HG02943 (cell line): ENCODE data around the gene SIPA1L3.
"Not testable (repeated sequence)": the region's sequence is repeated elsewhere in the genome, so short reads cannot be mapped to it uniquely, and the experiment has no call there.

ENCODE experiments used
- ATAC-seq: cut with Tn5 transposase; IDR thresholded peaks from one replicate; pipeline ENCODE4 v1.9.1; 2021; ENCODE audit warnings: mild to moderate bottlenecking, low read depth, moderate library complexity; ENCODE audit not compliant: unreplicated experiment

The SIPA1L3 gene

DNA sequence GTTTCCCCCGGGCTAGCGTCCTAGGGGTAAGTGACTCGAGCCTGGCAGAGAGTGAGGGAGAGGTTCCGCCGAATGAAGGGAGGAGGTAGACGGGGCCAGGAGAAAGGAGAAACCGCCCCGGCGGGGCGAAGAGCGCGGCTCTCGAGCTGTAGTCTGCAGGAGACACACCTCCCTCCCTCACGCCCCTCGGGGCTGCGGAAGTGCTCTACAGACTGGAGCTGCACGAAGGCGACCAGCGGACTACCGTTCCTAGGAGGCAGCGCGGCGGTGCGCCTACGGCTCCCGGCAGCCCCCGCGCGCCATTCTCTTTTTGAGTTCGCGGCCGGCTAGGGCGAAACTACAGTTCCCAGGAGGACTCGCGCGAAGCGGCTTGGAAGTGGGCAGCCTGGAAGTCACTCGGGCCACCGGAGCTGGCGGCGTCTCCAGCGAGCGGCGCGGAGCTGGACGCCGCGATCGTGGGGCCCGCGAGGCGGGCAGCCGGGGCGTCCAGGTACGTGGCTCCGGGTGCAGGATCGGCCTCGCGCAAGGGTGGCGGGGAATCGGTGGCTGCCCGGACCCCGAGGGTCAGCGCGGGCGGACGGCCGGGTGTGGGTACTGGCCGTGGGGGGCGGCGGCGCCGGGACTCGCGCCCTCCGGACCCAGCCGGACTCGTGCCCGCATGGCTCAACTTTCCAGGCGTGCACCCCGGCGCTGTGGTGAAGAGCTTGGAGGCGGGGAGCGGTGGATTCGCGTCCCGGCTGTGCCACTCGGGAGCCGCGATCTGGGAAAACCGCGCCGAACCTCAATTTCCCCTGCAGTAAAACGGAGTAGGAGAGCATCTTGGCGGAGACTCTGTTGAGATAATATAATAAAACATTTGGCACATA, at the start of gene SIPA1L3:
SIPA1L3 (plus strand) TSS at position 340 of the 866 bp plus-strand sequence. CDS start 174,358 bp downstream, outside the sequence.
- peak; percentile 84 for ATAC-seq

GRCh38 chr19:37864501-37864900, 42.5 kb upstream of the SIPA1L3 start:
- ATAC-seq, result no peak

- ATAC-seq, result not testable (repeated sequence)
These were observed 41.1 kb upstream of the SIPA1L3 start for GRCh38 chr19:37865930-37866329.

GRCh38 chr19:37867831-37868230, 39.2 kb upstream of the SIPA1L3 start:
- ATAC-seq, result no peak

- ATAC-seq, result no peak
These were observed 37.2 kb upstream of the SIPA1L3 start for GRCh38 chr19:37869766-37870340.

DNA sequence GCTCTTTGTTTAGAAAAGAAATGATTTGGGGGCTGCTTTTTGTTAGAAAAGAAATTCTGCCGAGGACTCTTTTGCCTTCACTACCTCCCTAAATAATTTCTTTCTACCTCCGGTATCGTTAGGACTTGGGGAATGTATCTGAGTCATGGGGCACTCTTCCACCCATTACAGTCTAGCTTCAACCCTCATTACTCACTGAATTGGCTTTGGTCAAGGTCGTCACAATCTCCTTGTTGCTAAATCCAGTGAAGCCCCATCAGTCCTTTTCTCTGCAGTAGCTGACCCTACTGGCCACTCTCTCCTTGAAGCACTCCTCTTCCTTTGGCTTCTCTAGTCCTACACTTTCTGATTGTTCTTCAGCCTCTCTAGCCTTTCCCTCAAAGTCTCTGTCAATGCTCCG, 34.6 kb upstream of the SIPA1L3 start:
- no peak for ATAC-seq

- no peak for ATAC-seq
These were observed 32.2 kb upstream of the SIPA1L3 start for GRCh38 chr19:37874784-37875183.

- ATAC-seq, result no peak
These were observed 31.0 kb upstream of the SIPA1L3 start for GRCh38 chr19:37876032-37876431.

GRCh38 chr19:37877147-37877546, 29.9 kb upstream of the SIPA1L3 start:
- no peak for ATAC-seq

- no peak for ATAC-seq
These were observed 21.6 kb upstream of the SIPA1L3 start for GRCh38 chr19:37885392-37885791.

DNA sequence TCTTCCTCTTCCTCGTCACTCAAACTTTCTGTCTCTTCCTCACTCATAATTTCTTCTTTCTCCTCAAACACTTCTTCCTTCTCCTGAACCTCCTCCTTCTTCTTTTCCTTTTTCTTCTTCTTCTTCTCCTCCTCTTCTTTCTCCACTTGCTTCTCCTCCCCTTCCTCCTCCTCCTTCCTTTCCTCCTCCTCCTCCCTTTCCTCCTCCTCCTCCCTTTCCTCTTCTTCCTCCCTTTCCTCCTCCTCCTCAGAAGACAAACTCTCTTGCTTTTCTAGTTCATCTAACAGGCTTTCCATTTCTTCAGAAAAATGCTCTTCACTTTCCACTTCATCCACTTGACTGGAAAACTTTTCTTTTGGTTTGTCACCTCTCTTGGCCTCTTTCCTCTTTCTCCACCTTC, 20.4 kb upstream of the SIPA1L3 start:
- ATAC-seq, result no peak

- no peak for ATAC-seq
These were observed 13.0 kb upstream of the SIPA1L3 start for GRCh38 chr19:37893845-37894575.

DNA sequence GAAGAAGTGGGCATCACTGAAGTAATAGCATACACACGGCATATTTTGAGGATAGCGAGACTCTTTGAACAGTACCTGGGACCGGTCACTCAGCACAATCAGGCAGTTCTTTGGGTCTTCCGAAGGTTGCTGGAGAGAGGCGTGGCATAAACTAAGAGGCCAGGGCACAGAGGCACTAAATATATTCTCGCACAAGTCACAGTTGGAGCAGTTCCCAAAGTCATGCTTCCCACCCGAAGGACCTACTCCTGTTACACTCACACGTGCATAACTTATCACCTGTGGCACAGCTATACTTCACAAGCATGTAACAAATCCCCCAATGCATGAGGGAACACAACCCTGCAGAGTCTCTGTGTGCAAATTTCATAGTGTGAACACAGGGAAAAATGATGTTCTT, 10.8 kb upstream of the SIPA1L3 start:
- ATAC-seq, result no peak

DNA sequence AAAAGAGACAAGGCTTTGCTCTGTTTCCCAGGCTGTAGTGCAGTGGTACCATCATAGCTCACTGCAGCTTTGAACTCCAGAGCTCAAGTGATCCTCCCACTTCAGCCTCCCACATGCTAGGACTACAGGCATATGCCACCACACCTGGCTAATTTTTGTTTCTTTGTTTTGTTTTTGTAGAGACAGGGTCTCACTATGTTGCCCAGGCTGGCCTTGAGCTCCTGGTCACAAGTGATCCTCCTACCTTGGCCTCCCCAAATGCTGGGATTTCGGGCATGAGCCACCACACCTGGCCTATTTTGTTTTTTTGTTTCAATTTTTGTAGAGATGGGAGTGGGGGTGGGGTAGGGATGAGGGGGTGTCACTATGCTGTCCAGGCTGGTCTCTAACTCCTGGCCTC, 7.6 kb upstream of the SIPA1L3 start:
- ATAC-seq, result no peak

DNA sequence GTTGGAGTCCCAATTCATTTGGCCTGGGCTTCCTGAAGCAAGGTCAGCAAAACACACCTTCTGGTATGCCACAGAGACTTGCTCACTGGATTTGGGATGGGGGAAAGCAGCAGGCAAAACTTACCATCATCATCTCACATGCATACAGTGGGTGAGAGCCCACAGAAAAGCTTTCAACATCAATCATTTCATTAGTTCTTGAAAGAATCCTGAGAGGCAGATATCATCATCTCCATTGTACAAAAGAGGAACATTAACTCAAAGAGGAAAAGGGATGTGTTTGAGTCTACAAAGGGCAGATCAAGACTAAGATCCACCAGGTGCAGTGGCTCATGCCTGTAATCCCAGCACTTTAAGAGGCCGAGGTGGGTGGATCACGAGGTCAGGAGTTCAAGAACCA, 7.0 kb upstream of the SIPA1L3 start:
- no peak for ATAC-seq

DNA sequence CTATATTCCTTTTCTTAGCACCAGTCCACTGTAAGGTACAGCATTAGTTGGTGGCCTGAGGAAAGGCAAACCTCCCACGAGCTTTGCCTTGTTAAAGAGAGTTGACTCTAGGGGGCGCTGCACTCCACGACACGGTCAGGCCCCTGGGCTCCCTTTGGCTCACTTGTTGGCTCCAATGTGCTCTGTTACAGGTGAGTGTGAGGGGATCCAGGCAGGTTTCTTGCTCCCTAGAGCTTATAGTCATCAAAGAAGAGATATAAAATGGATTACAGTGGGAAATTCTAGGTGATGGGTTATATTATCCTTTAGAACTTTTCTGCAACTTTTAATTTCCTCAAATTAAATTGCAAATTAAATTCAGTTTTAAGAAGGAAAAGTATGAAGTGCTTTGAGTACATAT, 4.3 kb upstream of the SIPA1L3 start:
- ATAC-seq, result no peak

DNA sequence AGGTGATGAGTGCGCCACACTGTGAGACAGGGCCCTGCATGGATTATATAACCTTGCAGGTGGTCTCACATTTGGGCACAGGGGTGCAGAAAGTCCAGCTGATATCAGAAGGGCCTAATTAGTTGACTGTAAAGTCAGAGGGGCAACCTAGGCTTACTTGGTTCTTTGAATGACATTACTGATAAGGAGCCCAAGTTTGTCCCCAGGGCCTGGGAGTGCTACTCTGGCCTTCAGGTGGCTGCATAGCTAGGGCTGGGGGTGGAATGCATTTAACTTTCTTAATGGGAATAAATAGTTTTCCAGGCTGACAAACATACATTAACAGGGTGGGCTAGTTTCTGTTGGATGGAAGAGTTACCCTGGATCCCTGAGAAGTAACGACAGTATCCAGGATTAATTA, 3.9 kb upstream of the SIPA1L3 start:
- ATAC-seq, result no peak

DNA sequence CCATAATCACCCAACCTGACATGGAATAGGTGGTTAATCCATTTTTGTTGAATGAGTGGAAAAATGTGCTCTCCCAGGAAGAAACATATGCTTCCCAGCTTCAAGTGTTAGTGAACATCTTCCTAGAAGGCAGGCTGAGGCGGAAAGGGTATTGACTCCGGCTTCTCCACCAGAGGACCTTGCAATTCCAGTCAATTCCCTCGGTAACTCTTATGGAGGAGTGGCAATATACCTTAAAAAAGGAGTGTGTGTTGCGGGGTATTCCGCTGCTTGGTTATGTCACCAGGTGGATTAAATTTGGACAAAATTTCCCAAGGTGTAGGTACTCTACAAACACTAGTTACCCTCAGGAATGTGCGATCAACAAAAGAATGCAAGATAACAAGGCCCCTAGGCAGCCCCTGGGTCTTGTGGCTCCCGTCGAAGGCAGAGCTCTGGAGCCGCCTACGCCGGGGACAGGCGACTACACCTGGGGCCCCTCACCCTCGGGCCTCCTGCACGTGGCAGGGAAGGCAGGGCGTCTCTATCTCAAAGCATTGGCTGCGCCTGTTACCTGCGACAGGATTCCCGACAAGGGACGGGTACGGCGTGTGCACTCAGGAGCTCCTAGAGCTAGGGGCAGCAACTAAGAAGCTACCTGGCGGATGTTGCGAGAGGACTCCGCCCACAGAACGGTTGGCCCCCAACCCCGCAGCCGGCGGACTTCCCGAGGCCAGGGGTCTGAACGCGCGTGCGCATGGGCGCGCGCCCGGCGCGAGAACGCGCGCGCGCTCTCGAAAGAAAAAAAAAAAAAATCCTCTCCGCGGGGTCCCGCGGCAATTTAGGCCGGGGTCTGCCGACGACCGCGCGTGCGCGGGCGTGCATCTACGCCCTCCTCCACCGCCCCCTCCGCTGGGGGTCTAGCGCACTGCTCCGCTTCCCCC, 801 bp upstream of the SIPA1L3 start, which contains the start of gene WDR87:
WDR87 (minus strand) TSS at position 649 of the 923 bp plus-strand sequence. CDS start 8,355 bp downstream, outside the sequence.
- ATAC-seq, result peak; percentile 15

DNA sequence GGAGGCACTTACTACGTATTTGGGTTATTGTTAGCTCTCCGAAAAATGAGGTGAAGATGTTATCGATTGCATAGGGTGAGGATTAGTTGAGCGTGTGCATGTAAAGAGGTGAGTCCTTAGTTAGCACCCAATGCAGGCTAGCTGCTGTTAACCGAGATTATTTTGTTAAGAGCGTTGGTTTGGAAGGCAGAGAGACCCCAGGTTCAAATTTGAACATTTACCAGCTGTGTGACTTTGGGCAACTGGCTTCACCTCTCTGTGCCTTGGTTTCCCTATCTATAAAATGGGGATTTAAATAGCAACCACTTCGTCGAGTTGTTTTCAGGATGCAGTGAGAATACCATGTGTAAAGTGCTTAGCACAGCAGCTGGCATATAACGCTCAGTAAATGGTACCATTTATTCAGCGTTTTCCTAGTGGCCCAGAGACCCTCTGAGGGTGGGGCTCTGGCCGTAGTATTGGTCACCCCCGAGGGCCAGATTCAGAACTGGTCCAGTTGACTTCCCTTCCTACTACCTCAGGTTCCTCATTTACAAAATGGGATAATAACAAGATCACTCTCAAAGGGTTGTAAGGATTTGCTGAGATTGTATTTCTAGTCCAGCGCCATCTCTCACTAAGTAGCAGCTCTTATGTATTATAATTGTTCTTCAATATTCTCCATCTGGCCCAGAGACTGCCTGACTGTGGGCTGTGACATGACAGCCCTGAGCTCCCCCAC, 887 bp downstream of the SIPA1L3 start:
- no peak for ATAC-seq
